IMR-90 (cell line): ENCODE data around the gene REPIN1. TPM values are rescaled to one million over a fixed set of nuclear protein-coding genes. Genes with fewer than 3 reads are reported as not detected.

Experiments used
- ATAC-seq: fragments of 200-7000 bp; cut with Tn5 transposase; 2 replicates; pipeline ENCODE4 v1.9.1; 2020; ENCODE audit warnings: low read depth, mild to moderate bottlenecking, moderate library complexity
- BruUV-seq: library from RNA; stranded (reverse); fragments of 400-500 nt; replicated peaks from 2 replicates; lab custom pipeline; 2021; lab: Mats Ljungman, UMichigan
- CTCF ChIA-PET: fragments of 300-600 bp; formaldehyde crosslinking; extraction: SDS; loops from one replicate; lab custom pipeline; 2021; ENCODE audit warnings: antibody characterized with exemption; lab: Yijun Ruan, JAX
- POLR2A ChIA-PET: fragments of 300-600 bp; sonication (Branson Sonifier 250); formaldehyde crosslinking; loops from one replicate; lab custom pipeline; 2022; ENCODE audit warnings: antibody characterized with exemption; ENCODE audit not compliant: unreplicated experiment; lab: Charles Lee
- DNase-seq: peaks from one replicate; pipeline ENCODE4 v3.0.0; 2013
- H2AFZ ChIP-seq: replicated peaks from 2 replicates; pipeline ENCODE3; 2013; ENCODE audit warnings: low read length, mild to moderate bottlenecking; ENCODE audit not compliant: poor library complexity
- H2AK5ac ChIP-seq: 2 replicates; pipeline ENCODE4 v1.6.1; 2013; ENCODE audit warnings: low read depth, low read length, inconsistent platforms
- H2AK9ac ChIP-seq: replicated peaks from 2 replicates; pipeline ENCODE3; 2013; ENCODE audit warnings: mild to moderate bottlenecking, low read depth, low read length, moderate library complexity; ENCODE audit not compliant: poor library complexity
- H2BK120ac ChIP-seq: 2 replicates; pipeline ENCODE4 v1.6.1; 2013; ENCODE audit warnings: low read depth, low read length, inconsistent platforms
- H2BK15ac ChIP-seq: 3 replicates; pipeline ENCODE4 v1.6.1; 2013; ENCODE audit warnings: low read depth, low read length, inconsistent platforms
- H2BK20ac ChIP-seq: 2 replicates; pipeline ENCODE4 v1.6.1; 2013; ENCODE audit warnings: low read depth, mild to moderate bottlenecking, inconsistent platforms, low read length, moderate library complexity
- H2BK5ac ChIP-seq: 2 replicates; pipeline ENCODE4 v1.6.1; 2013; ENCODE audit warnings: mild to moderate bottlenecking, low read depth, low read length, inconsistent platforms; ENCODE audit not compliant: poor library complexity, severe bottlenecking
- H3K14ac ChIP-seq: replicated peaks from 2 replicates; pipeline ENCODE4 v1.6.1; 2013; ENCODE audit warnings: low read depth, low read length, inconsistent platforms
- H3K18ac ChIP-seq: 2 replicates; pipeline ENCODE4 v1.6.1; 2013; ENCODE audit warnings: low read depth, low read length, control low read depth
- H3K23ac ChIP-seq: 2 replicates; pipeline ENCODE4 v1.6.1; 2013; ENCODE audit warnings: low read depth, low read length, inconsistent platforms
- H3K27ac ChIP-seq: 2 replicates; pipeline ENCODE4 v1.5.1; 2013; ENCODE audit warnings: mild to moderate bottlenecking, control low read depth, low read length; ENCODE audit not compliant: insufficient read depth
- H3K27me3 ChIP-seq: 2 replicates; pipeline ENCODE4 v1.6.1; 2013; ENCODE audit warnings: low read length; ENCODE audit not compliant: control insufficient read depth, insufficient read depth
- H3K36me3 ChIP-seq: 2 replicates; pipeline ENCODE4 v1.6.1; 2013; ENCODE audit warnings: low read length, mixed read lengths; ENCODE audit not compliant: control insufficient read depth, insufficient read depth
- H3K4ac ChIP-seq: 2 replicates; pipeline ENCODE4 v1.6.1; 2013; ENCODE audit warnings: low read depth, low read length, inconsistent platforms
- H3K4me1 ChIP-seq: 2 replicates; pipeline ENCODE4 v1.6.1; 2013; ENCODE audit warnings: low read length, mixed read lengths; ENCODE audit not compliant: control insufficient read depth, insufficient read depth
- H3K4me2 ChIP-seq: 2 replicates; pipeline ENCODE4 v1.6.1; 2013; ENCODE audit warnings: low read depth, mild to moderate bottlenecking, control low read depth, low read length, moderate library complexity
- H3K4me3 ChIP-seq: 2 replicates; pipeline ENCODE4 v1.5.1; 2013; ENCODE audit warnings: low read depth, mild to moderate bottlenecking, control low read depth, low read length, moderate library complexity; ENCODE audit not compliant: insufficient read depth
- H3K56ac ChIP-seq: 2 replicates; pipeline ENCODE4 v1.6.1; 2013; ENCODE audit warnings: low read length, inconsistent platforms; ENCODE audit not compliant: insufficient read depth; ENCODE audit errors: extremely low read depth
- H3K79me1 ChIP-seq, 2 experiments: 2 replicates each; pipeline ENCODE4 v1.6.1; 2013; ENCODE audit warnings: low read length in 2 of 2, inconsistent platforms in 1 of 2, low read depth in 1 of 2
- H3K9ac ChIP-seq: 2 replicates; pipeline ENCODE4 v1.6.1; 2013; ENCODE audit warnings: low read depth, low read length, control low read depth
- H3K9me1 ChIP-seq: 2 replicates; pipeline ENCODE4 v1.6.1; 2013; ENCODE audit warnings: low read length, inconsistent platforms; ENCODE audit not compliant: insufficient read depth
- H3K9me3 ChIP-seq: 2 replicates; pipeline ENCODE4 v1.6.1; 2013; ENCODE audit warnings: low read length; ENCODE audit not compliant: control insufficient read depth, insufficient read depth
- H4K20me1 ChIP-seq: 2 replicates; pipeline ENCODE4 v1.6.1; 2013; ENCODE audit warnings: low read length, inconsistent platforms; ENCODE audit not compliant: insufficient read depth
- H4K5ac ChIP-seq: 2 replicates; pipeline ENCODE4 v1.6.1; 2013; ENCODE audit warnings: mild to moderate bottlenecking, low read depth, low read length, control low read depth
- H4K8ac ChIP-seq, 2 experiments: 2 replicates each; pipeline ENCODE4 v1.6.1; 2013; ENCODE audit warnings: low read depth in 2 of 2, low read length in 2 of 2, control low read depth in 1 of 2, inconsistent platforms in 1 of 2
- H4K91ac ChIP-seq: 2 replicates; pipeline ENCODE4 v1.6.1; 2013; ENCODE audit warnings: low read depth, low read length, inconsistent platforms; ENCODE audit not compliant: insufficient read depth
- ELK1 ChIP-seq: fragments of 150-350 bp; IDR thresholded peaks from 2 replicates; pipeline ENCODE4 v1.6.1; 2016; ENCODE audit warnings: low read depth, mild to moderate bottlenecking, low read length, moderate library complexity, borderline replicate concordance
- NFE2L2 ChIP-seq: fragments of 150-350 bp; IDR thresholded peaks from 2 replicates; pipeline ENCODE4 v1.6.1; 2016; ENCODE audit warnings: low read depth, mild to moderate bottlenecking, low read length
- POLR2A ChIP-seq: IDR thresholded peaks from 2 replicates; pipeline ENCODE4 v1.6.1; 2012; ENCODE audit warnings: mild to moderate bottlenecking, low read depth, low read length
- WGBS, 2 experiments: methylation state at CpG; one replicate each; pipeline versions ENCODE4 v1.1.5 to v1.1.7; 2013; ENCODE audit warnings: missing lambda C conversion rate in 2 of 2; ENCODE audit not compliant: insufficient read length in 1 of 2; ENCODE audit errors: extremely low coverage in 2 of 2; 5-methylcytosine and 5-hydroxymethylcytosine counted together
- dilution Hi-C: fragments of 300-500 bp; cut with HindIII; formaldehyde crosslinking; loops from one replicate; pipeline ENCODE4 v1.14.3; 2018; ENCODE audit warnings: low sequenced_read_pairs; ENCODE audit not compliant: unreplicated experiment
- in situ Hi-C: fragments of 300-500 bp; cut with MboI; formaldehyde crosslinking; loops from 3 replicates; pipeline ENCODE4 v1.14.3; 2019; ENCODE audit warnings: low sequenced_read_pairs, inconsistent platforms, mixed read lengths
- intact Hi-C: fragments of 100-400 bp; cut with micrococcal nuclease; formaldehyde crosslinking; loops from 2 replicates; pipeline ENCODE4 v1.10.0; 2022
- polyA plus RNA-seq, 3 experiments: library from polyadenylated mRNA; depleted of rRNA; stranded (reverse); fragments of >200 nt; gene quantifications; 2 replicates each; pipeline ENCODE4 v1.2.3, GENCODE V29; 2012; ENCODE audit warnings: low replicate concordance in 1 of 3
- total RNA-seq: library from RNA; depleted of rRNA; stranded (reverse); fragments of >200 nt; gene quantifications from 2 replicates; pipeline ENCODE4 v1.2.3, GENCODE V29; 2012

Gene REPIN1
- total and polyA plus RNA-seq, 2 of the 4 experiments (the other 2 are of a cell fraction) = 19.4 to 50.6 TPM

- in situ Hi-C loops = no loop called here
- H3K9me1 ChIP-seq = peaks cover 11% of the 10 kb centered on the region; the same call in 1 of the 2 replicates
- 0 out of 2 replicates have a peak, but pooled peaks cover 3% of the 10 kb centered on the region for H4K20me1 ChIP-seq
- CTCF ChIA-PET = interaction anchor here (0.6 kb wide), 1 partner anchor 31 kb away, joined by 3 read pairs; no protein-coding TSS in a partner anchor
- 100% methylated on average over 1 of the region's 6 CpGs; no CpG with 5 or more reads in 1 of the 2 experiments for WGBS, 2 experiments
- no peak overlapping the region for H2BK20ac ChIP-seq
- DNase-seq (no peak), ATAC-seq (no peak)
- peaks cover 18% of the 10 kb centered on the region for H3K27me3 ChIP-seq
- H4K5ac ChIP-seq = no peak overlapping the region
- no peak overlapping the region for H3K4me3 ChIP-seq
- intact Hi-C loops = no loop called here
- no peak overlapping the region for H2BK5ac ChIP-seq
- H3K36me3 ChIP-seq = no peaks in the 10 kb centered on the region
- no peak overlapping the region for H2AFZ ChIP-seq
- peaks cover 33% of the 10 kb centered on the region for H3K4me1 ChIP-seq
- no peak overlapping the region for H3K27ac ChIP-seq
- H2AK9ac ChIP-seq = no peak overlapping the region
- no peaks in the 10 kb centered on the region for H3K79me1 ChIP-seq
- BruUV-seq = no TSS peak
- no peak overlapping the region for H4K8ac ChIP-seq
- H3K56ac ChIP-seq = no peak overlapping the region
- POLR2A ChIA-PET = no interaction called here
- no peak overlapping the region for H3K4ac ChIP-seq
- no peak overlapping the region for H3K14ac ChIP-seq
- H2BK15ac ChIP-seq = no peak overlapping the region
- H3K18ac ChIP-seq = no peak overlapping the region
- no peak overlapping the region for H3K23ac ChIP-seq
- H3K4me2 ChIP-seq = no peak overlapping the region
- no peak overlapping the region for H3K9ac ChIP-seq
- H2BK120ac ChIP-seq = no peak overlapping the region
- peaks cover 5% of the 10 kb centered on the region; the same call in 1 of the 2 replicates for H3K9me3 ChIP-seq
- dilution Hi-C loops = no loop called here
- no peak overlapping the region for H4K91ac ChIP-seq
- TF ChIP-seq NFE2L2 (no peak), POLR2A (no peak), ELK1 (no peak)
- H2AK5ac ChIP-seq = no peak overlapping the region
Measured at GRCh38 chr7:150337659-150338081, 31.0 kb upstream of the REPIN1 start.
